GM12892 (cell line): ENCODE data around the gene COL8A2.

Source experiments
- POLR2A ChIP-seq: IDR thresholded peaks from 2 replicates; pipeline ENCODE4 v1.6.1; 2011; ENCODE audit warnings: low read depth, low read length, control low read depth
- POLR2AphosphoS5 ChIP-seq: IDR thresholded peaks from 2 replicates; pipeline ENCODE4 v1.6.1; 2011; ENCODE audit warnings: low read depth, low read length, control low read depth

DNA sequence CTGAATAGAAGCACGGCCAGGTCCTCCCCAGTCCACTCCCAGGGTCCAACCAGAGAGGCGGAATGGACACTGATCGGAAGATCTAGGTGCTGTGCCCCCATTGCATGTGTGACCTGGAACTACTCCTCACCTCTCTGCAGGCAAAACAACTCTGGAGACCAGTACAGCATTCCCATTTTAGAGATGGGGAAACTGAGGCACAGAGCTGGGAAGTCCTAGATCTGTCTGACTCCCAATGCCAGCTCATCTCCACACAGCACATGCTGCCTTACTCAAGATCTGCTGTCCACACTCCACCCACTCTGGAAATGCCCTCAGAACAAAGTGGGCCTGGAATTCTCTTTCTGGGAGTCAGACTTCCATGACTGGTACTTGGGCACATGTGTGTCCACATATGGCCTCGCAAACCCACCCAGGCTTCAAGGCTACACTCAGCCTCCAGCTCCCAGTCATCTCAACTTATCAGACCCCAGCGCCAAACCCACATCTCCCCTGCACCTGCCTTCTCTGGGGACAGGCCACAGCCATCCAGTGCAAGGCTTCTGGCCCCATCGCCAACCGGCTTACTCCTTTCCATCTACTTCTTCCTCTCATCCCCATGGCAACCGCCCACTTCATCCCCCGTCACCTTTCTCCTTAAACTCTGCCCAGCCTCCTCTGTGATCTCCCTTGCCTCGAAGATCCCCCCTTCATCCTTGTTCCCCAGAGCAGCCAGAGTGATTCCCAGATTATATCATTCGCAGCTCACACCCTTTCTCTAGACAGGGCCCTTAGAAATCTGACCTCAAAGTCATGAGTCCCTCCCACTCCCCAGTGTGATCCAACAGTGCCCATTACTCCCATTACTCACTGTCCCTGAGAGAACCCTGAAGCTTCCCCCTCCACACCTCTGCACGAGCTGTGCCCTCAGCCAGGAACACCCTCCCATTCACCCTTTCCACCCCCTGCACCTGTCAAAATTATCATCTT is 2.7 kb downstream of the COL8A2 start:
- TF ChIP-seq POLR2AphosphoS5 (no peak), POLR2A (no peak)
